IPS DF 19.7 (cell line): ENCODE data around the gene YWHAB.
A peak's percentile ranks its signal among the peaks of the same experiment; 100 is the strongest.
"Not testable (repeated sequence)": the region's sequence is repeated elsewhere in the genome, so short reads cannot be mapped to it uniquely, and the experiment has no call there.

Experiments used
- DNase-seq: peaks from one replicate; pipeline ENCODE4 v3.0.0-alpha.2; 2013; ENCODE audit warnings: low read depth, low spot score

The YWHAB gene

GRCh38 chr20:44885392-44886265 is at the start of gene YWHAB:
Gene YWHAB (plus strand): TSS chr20:44885705. CDS start chr20:44901534, 15,829 bp downstream.
- DNase-seq, result peak; percentile 90

DNA sequence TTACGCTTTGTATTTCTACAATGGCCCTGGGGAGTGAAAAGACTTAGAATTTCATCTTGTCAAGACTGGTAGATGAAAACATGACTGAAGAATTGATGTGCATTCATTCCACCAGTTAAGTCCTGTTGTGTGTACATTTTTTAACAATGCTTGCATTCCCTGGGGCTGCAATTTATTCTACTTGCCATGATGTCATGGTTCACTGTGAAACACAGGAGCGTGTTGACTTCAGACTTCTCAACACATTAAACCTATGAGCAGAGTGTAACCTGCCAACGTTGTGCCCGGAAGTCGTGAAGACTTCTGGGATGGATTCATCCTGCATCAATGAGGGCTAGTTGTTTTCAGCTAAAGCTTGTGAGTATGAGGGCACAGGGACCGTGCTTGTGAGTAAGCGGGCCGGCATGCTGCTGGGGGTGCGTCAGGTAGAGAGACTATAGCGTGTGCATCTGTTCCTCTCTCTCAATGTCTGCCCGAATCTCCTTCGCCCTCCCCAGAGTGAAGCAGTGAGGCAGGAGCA is 48.8 kb upstream of the YWHAB start:
- DNase-seq, result no peak

DNA sequence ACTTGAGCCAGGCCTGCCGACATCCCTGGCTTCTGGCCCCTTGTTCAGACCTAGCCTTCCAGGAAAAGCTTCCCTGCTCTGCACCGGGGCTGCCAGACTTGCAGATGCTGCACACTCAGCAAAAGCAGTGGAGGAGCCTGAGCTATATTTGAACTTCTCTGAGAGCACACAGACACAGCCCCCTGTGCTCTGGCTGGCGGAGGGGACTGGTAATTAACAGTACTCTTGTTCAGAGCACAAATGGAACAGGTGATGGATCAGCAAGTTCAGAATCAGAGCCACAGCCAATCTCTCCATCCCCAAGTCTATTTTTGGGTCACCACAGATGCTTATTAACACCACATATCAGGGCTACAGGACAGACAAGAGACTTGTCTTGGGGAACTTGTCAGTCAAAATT is 47.6 kb upstream of the YWHAB start:
- DNase-seq, result no peak

- no peak for DNase-seq
These were observed 47.0 kb upstream of the YWHAB start for GRCh38 chr20:44838521-44838920.

- DNase-seq, result no peak
These were observed 46.0 kb upstream of the YWHAB start for GRCh38 chr20:44839481-44839880.

- no peak for DNase-seq
These were observed 44.7 kb upstream of the YWHAB start for GRCh38 chr20:44840826-44841225.

DNA sequence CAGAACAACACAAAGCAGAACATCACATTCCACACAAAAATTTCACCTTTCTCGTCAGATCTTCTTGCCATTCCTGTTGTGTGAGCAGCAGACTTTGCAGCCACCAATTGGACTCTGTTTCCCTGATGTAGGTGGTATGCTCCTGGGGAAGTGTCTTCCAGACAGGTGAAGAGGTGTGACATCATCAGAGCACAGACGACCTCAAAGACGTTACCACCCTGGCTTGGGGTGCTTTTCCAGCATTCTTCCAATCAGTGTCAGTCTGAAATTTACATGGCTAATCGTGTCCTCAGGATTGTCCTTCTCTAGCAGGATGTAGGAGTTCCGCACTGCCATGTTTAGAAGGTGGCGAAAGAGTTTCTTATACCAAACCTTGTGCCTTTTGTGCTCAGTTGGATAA is 43.5 kb upstream of the YWHAB start:
- DNase-seq, result no peak

DNA sequence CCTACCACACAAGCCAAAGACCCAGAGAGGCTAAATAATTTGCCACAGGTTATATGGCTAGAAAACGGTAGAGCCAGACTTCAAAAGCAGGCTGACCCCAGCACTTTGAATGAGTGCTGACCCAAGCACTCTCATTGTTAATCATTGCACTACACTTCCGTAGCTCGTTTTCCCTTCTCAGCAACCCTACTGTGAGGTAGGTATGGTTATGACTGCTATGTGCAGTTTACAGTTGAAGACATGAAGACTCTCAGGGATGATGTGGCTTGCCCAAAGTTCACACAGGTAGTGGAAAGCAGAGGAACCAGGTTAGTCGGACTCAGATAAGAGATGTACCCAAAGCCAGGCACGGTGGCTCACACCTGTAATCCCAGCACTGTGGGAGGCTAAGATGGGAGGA is 41.6 kb upstream of the YWHAB start:
- DNase-seq, result no peak

DNA sequence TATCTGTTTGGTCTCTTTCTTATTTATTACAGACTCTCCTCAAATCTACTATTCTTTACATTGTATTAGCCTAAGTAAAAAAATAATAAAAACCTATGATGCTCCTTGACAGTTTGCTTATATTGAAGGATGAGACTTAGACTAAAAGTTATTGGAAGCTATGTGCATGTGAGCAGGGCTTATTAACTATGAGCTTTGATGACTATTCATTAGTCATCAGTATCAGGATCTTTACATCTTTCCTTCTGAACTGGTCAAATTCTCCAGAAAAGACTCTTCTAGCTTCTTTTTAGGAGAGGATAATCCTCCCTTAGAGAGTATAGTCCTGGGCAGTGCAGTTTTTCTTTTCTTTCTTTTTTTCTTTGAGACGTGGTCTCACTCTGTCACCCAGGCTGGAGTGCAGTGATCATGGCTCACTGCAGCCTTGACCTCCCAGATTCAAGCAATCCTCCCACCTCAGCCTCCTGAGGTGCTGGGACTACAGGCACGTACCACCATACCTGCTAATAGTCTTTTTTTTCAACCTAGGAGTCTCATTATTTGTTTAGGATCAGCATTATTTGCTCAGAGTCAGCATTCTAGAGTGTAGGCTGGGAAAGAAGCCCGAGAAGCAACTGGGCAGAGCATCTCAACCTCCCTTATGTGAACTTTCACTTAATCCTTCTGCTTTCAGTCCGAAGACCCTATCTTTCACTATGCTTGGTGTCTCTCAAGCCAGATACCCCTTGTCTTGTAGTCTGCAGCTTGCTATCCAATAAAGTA is 37.1 kb upstream of the YWHAB start:
- DNase-seq, result no peak

DNA sequence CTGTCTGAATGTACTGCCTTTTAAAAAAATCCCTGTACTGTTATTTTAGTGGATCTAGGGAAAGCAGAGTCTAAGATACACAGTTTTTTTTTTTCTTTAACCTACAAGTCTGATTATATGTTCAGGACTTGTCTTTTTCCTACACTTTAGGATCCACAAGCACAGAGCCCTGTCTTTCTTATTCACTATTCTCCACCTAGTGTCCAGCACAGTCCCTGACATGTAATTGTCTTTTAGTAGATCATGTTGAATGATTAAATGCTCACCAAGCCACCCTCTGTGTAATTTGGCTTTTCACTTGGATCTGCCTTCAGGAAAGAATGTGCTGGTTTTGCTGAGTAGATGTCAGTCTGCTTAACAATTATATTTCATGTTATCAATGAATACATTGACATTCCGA is 35.8 kb upstream of the YWHAB start:
- no peak for DNase-seq

DNA sequence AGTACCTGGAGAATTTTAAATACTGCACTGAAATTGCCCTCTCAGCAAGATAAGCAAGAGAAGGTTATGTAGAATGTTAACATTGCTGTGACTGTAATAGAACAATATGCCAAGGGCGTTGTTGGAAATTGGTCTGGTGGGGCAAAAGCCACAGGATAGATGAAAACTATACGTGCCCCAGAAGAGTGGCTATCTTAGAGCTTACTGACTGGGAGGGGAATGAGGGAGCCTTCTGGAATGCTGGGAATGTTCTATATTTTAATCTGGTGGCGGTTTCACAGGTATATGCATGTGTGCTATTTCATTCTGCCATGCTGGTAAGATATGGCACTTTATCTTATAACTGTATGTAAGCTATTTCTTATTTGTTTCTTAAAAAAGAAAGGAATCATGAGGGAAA is 35.2 kb upstream of the YWHAB start:
- DNase-seq, result no peak

DNA sequence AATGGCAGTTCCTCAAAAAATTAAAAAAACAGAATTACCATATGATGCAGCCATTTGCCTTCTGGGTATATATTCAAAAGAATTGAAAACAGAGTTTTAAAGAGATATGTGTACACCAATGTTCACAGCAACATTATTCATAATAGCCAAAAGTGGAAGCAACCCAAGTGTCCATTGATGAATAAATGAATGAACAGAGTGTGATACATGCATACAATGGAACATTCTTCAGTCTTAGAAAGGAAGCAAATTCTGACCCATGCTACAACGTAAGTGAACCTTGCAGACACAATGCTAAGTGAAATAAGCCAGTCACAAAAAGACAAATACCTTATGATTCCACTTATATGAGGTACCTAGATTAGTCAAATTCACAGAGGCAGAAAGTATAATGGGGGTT is 34.7 kb upstream of the YWHAB start:
- DNase-seq, result no peak

GRCh38 chr20:44851545-44851944 is 34.0 kb upstream of the YWHAB start:
- no peak for DNase-seq

DNA sequence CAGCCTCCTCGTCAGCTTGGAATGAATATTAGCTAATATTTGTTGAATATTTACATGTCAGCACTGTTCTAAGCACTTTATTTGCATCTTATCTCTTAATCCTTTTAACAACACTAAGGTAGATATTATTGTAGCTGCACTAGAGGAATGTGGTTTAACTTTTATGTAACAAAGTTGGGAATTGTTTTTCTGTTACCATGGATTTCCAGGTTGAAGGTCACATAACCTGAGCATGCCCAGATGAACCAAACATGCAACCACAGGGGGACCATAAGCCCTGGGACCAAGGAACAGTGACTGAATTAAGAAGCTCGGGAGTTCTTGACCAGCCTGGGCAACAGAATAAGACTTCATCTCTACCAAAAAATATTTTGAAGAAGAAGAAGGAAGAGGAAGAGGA is 29.1 kb upstream of the YWHAB start:
- DNase-seq, result no peak

- no peak for DNase-seq
These were observed 28.6 kb upstream of the YWHAB start for GRCh38 chr20:44856856-44857448.

GRCh38 chr20:44858606-44859360 is 26.7 kb upstream of the YWHAB start:
- no peak for DNase-seq

GRCh38 chr20:44861531-44862006 is 23.9 kb upstream of the YWHAB start:
- DNase-seq, result no peak

DNA sequence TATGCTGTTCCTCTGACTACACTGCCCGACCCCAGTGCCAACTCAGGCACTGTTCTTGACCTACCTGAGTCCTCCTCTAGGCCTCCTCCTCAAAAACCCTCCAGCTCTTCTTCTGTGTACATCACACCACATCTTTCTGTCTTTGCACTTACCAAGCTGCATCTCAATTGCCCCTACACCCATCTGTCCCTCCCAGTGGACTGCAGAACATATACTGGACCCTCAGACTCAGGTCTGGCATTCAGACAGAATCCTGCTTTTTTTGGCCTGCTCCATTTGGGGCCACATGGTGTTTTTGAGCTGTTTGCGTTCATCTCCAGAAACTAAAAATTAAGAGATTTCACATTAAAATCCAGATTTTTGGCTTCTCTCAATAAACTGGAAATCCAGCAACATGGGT is 23.2 kb upstream of the YWHAB start:
- no peak for DNase-seq

DNA sequence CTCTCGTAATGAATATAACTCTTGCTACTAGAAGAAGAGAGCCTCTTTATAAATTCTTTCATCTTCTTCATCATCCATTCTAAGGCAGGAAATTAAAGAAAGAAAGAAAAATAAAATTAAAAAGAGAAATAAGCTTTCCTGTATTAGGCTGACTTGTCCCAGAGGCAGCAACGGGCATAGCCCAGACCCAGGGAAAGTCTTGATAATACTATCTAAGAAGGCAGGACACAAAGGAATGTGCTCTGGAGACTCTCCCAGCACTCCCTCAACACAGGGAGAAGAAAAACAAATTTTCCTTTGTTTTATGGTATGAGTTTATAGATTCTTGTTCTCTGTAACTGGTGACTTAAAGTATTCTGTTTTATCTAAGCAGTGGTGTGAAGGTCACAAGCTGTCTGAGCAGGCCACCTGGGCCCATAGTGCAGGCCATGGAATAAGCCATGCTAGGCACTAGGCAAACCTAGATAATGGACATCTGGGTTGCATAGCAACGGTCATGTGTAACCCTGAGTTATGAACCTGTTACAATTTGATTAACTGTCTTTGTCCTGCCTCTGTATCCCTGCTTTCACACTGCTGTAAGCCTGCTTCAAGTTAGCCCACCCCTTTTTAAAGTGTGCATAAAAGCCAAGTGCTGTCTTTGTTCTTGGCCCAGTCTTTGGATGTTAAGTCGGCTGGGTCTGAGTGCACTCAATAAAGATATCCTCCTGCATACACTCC is 22.0 kb upstream of the YWHAB start:
- DNase-seq, result not testable (repeated sequence)

GRCh38 chr20:44864493-44864892 is 21.0 kb upstream of the YWHAB start:
- not testable (repeated sequence) for DNase-seq
